SK-N-SH treated with all-trans-retinoic acid at 6 μM for 48 hours (cell line): ENCODE results near the gene SEMA3E.

ENCODE experiments used
- ATAC-seq: fragments of 200-7000 bp; cut with Tn5 transposase; 3 replicates; pipeline ENCODE4 v1.9.1; 2020; ENCODE audit warnings: mild to moderate bottlenecking, moderate library complexity
- ARNTL ChIP-seq: fragments of 450-650 bp; formaldehyde crosslinking; IDR thresholded peaks from 2 replicates; pipeline ENCODE4 v1.5.0; 2020; ENCODE audit warnings: low read depth, mild to moderate bottlenecking, moderate library complexity, borderline replicate concordance
- BACH2 ChIP-seq: fragments of 250-450 bp; sonication (Bioruptor Pico); IDR thresholded peaks from 2 replicates; pipeline ENCODE4 v1.9.0; 2021; ENCODE audit warnings: mild to moderate bottlenecking, borderline replicate concordance
- CSDC2 ChIP-seq: fragments of 250-450 bp; sonication (Bioruptor Pico); IDR thresholded peaks from 2 replicates; pipeline ENCODE4 v1.5.0; 2020; ENCODE audit warnings: mild to moderate bottlenecking, moderate library complexity
- CSRNP3 ChIP-seq: fragments of 250-450 bp; sonication (Bioruptor Pico); IDR thresholded peaks from 2 replicates; pipeline ENCODE4 v1.5.1; 2021; ENCODE audit warnings: mild to moderate bottlenecking, moderate library complexity
- ESRRG ChIP-seq: fragments of 250-450 bp; sonication (Bioruptor Pico); IDR thresholded peaks from 2 replicates; pipeline ENCODE4 v1.6.1; 2021; ENCODE audit warnings: mild to moderate bottlenecking
- GLIS3 ChIP-seq: fragments of 250-450 bp; sonication (Bioruptor Pico); IDR thresholded peaks from 2 replicates; pipeline ENCODE4 v1.5.0; 2020; ENCODE audit warnings: mild to moderate bottlenecking, moderate library complexity
- ISL1 ChIP-seq: fragments of 250-450 bp; sonication (Bioruptor Pico); IDR thresholded peaks from 2 replicates; pipeline ENCODE4 v2.1.2; 2022; ENCODE audit warnings: mild to moderate bottlenecking, moderate library complexity
- OSR1 ChIP-seq: fragments of 250-450 bp; sonication (Bioruptor Pico); IDR thresholded peaks from 2 replicates; pipeline ENCODE4 v1.8.0; 2022; ENCODE audit warnings: moderate library complexity, mild to moderate bottlenecking, inconsistent platforms
- PATZ1 ChIP-seq: fragments of 250-450 bp; sonication (Bioruptor Pico); IDR thresholded peaks from 2 replicates; pipeline ENCODE4 v1.8.0; 2020; ENCODE audit warnings: mild to moderate bottlenecking, moderate library complexity, borderline replicate concordance
- POU6F1 ChIP-seq: fragments of 250-450 bp; sonication (Bioruptor Pico); IDR thresholded peaks from 2 replicates; pipeline ENCODE4 v1.8.0; 2021; ENCODE audit warnings: low read depth, mild to moderate bottlenecking, moderate library complexity, borderline replicate concordance
- PPARA ChIP-seq: fragments of 250-450 bp; sonication (Bioruptor Pico); IDR thresholded peaks from 2 replicates; pipeline ENCODE4 v1.5.0; 2020; ENCODE audit warnings: mild to moderate bottlenecking, borderline replicate concordance
- RARB ChIP-seq: fragments of 250-450 bp; sonication (Bioruptor Pico); IDR thresholded peaks from 2 replicates; pipeline ENCODE4 v1.8.0; 2021; ENCODE audit warnings: mild to moderate bottlenecking, moderate library complexity
- TCF4 ChIP-seq: fragments of 250-450 bp; sonication (Bioruptor Pico); IDR thresholded peaks from 2 replicates; pipeline ENCODE4 v1.8.0; 2021; ENCODE audit warnings: mild to moderate bottlenecking, moderate library complexity, borderline replicate concordance
- TSHZ2 ChIP-seq: fragments of 250-450 bp; sonication (Bioruptor Pico); IDR thresholded peaks from 2 replicates; pipeline ENCODE4 v1.5.0; 2020; ENCODE audit warnings: mild to moderate bottlenecking, moderate library complexity
- ZC3H10 ChIP-seq: fragments of 250-450 bp; sonication (Bioruptor Pico); IDR thresholded peaks from 2 replicates; pipeline ENCODE4 v1.5.1; 2021; ENCODE audit warnings: mild to moderate bottlenecking, moderate library complexity
- ZFP3 ChIP-seq: fragments of 250-450 bp; sonication (Bioruptor Pico); IDR thresholded peaks from 2 replicates; pipeline ENCODE4 v1.5.0; 2020; ENCODE audit warnings: mild to moderate bottlenecking, moderate library complexity
- ZFP30 ChIP-seq: fragments of 450-650 bp; formaldehyde crosslinking; IDR thresholded peaks from 2 replicates; pipeline ENCODE4 v1.5.0; 2022; ENCODE audit warnings: mild to moderate bottlenecking, moderate library complexity
- ZNF565 ChIP-seq: fragments of 450-650 bp; formaldehyde crosslinking; conservative IDR thresholded peaks from 2 replicates; pipeline ENCODE4 v1.5.0; 2020; ENCODE audit warnings: low read depth, mild to moderate bottlenecking, moderate library complexity
- ZNF70 ChIP-seq: fragments of 450-650 bp; formaldehyde crosslinking; IDR thresholded peaks from 2 replicates; pipeline ENCODE4 v1.5.0; 2020; ENCODE audit warnings: mild to moderate bottlenecking, moderate library complexity
- ZNF8 ChIP-seq: fragments of 450-650 bp; formaldehyde crosslinking; IDR thresholded peaks from 2 replicates; pipeline ENCODE4 v1.5.0; 2020; ENCODE audit warnings: mild to moderate bottlenecking, moderate library complexity
- TF ChIP-seq, protein P1 (sequence below): fragments of 250-450 bp; sonication (Bioruptor Pico); IDR thresholded peaks from 2 replicates; pipeline ENCODE4 v1.5.1; 2020; ENCODE audit warnings: low read depth, mild to moderate bottlenecking, moderate library complexity

Gene SEMA3E

DNA sequence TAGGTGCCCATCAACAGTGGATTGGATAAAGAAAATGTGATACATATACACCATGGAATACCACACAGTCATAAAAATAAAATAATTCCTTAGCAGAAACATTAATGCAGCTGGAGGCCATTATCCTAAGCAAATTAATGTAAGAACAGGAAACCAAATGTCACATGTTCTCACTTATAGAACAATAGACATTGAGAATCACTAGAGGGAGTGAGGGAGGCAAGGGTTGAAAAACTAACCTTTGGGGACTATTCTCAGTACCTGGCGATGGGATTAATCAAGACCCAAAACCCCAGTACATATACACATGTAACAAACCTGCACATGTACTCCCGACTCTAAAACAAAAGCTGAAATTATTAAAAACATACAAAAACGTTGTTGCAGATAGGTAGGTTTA, 222.6 kb downstream of the SEMA3E start:
- no peak for ATAC-seq

DNA sequence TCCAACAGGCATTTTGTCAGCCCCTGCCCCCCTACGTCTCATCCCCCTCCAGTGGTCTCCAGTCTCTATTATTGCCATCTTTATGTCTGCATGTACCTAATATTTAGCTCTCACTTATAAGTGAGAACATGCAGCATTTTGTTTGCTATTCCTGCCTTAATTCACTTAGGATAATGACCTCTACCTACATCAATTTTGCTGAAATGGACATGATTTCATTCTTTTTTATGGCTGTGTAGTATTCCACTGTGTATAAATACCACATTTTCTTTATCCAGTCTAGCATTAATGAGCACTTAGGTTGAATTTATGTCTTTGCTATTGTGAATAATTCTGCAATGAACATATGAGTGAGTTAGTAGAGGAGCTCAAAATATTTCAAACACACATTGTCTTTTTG, 229.9 kb downstream of the SEMA3E start:
- peak; percentile 39; the same call in 1 of the 2 replicates for TF ChIP-seq ZNF8 (CRISPR knock-in tag)
- no peak for TF ChIP-seq PPARA (CRISPR knock-in tag)
- no peak for ATAC-seq

More for the DNA sequence above, 222.6 kb downstream of the SEMA3E start:
- TF ChIP-seq ZC3H10 (CRISPR knock-in tag): no peak
- no peak for TF ChIP-seq PATZ1 (CRISPR knock-in tag)
- TF ChIP-seq ISL1: no peak
- TF ChIP-seq ARNTL (CRISPR knock-in tag): no peak
- no peak for TF ChIP-seq ZNF565 (CRISPR knock-in tag)
- TF ChIP-seq OSR1: no peak
- TF ChIP-seq CSDC2 (CRISPR knock-in tag): no peak
- TF ChIP-seq TCF4: no peak
- no peak for TF ChIP-seq ZNF8 (CRISPR knock-in tag)
- no peak for TF ChIP-seq GLIS3
- TF ChIP-seq ESRRG (CRISPR knock-in tag): no peak
- TF ChIP-seq RARB (CRISPR knock-in tag): no peak
- TF ChIP-seq PPARA (CRISPR knock-in tag): no peak
- no peak for TF ChIP-seq ZFP30
- no peak for TF ChIP-seq POU6F1 (CRISPR knock-in tag)
- no peak for TF ChIP-seq ZNF70 (CRISPR knock-in tag)
- no peak for TF ChIP-seq CSRNP3 (CRISPR knock-in tag)

DNA sequence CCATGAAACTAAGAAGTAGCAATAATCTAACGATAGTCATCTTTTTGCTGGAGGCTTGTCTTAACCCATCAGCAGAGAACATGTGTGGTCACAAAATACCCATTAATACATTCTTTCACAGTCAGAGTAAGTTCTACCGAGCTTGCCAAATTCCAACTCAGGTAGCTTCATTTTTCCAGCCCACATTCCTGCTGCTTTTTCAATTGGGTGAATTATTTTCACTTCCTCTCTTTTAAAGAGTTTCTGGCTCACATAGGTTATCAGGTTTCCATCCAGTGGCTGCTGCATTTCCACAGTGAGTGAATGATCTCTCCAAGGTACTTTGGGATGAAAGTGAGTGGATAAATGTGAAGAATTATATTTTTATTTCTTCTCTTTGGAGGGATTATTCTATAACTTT, 233.1 kb downstream of the SEMA3E start:
- peak; percentile 71 for ATAC-seq
- no peak for TF ChIP-seq TSHZ2 (CRISPR knock-in tag)
- peak; percentile 65 for TF ChIP-seq ISL1

GRCh38 chr7:83414947-83415346, 234.0 kb downstream of the SEMA3E start:
- TF ChIP-seq ZFP3 (CRISPR knock-in tag): no peak
- TF ChIP-seq ARNTL (CRISPR knock-in tag): no peak
- no peak for TF ChIP-seq OSR1
- TF ChIP-seq, protein P1, sequence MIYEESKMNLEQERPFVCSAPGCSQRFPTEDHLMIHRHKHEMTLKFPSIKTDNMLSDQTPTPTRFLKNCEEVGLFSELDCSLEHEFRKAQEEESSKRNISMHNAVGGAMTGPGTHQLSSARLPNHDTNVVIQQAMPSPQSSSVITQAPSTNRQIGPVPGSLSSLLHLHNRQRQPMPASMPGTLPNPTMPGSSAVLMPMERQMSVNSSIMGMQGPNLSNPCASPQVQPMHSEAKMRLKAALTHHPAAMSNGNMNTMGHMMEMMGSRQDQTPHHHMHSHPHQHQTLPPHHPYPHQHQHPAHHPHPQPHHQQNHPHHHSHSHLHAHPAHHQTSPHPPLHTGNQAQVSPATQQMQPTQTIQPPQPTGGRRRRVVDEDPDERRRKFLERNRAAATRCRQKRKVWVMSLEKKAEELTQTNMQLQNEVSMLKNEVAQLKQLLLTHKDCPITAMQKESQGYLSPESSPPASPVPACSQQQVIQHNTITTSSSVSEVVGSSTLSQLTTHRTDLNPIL (CRISPR knock-in tag): no peak
- TF ChIP-seq ZC3H10 (CRISPR knock-in tag): 0 out of 2 replicates have a peak, but pooled peaks have one; percentile 46
- TF ChIP-seq GLIS3: no peak
- TF ChIP-seq ZFP30: no peak
- no peak for TF ChIP-seq BACH2 (CRISPR knock-in tag)
- peak; percentile 95 for TF ChIP-seq ISL1
- 0 out of 2 replicates have a peak, but pooled peaks have one; percentile 26 for TF ChIP-seq CSRNP3 (CRISPR knock-in tag)
- no peak for ATAC-seq
